HEK293 (cell line): ENCODE data around the gene LPAR6.

Source experiments
- CTCF ChIA-PET: fragments of 350-600 bp; formaldehyde crosslinking; extraction: SDS; loops from one replicate; lab custom pipeline; 2021; ENCODE audit warnings: antibody characterized with exemption; lab: Yijun Ruan, JAX
- POLR2A ChIA-PET: fragments of 300-600 bp; formaldehyde crosslinking; extraction: SDS; loops from one replicate; lab custom pipeline; 2020; ENCODE audit warnings: antibody characterized with exemption, inconsistent platforms; lab: Yijun Ruan, JAX
- H3K27ac ChIP-seq: fragments of 200-500 bp; sonication (Bioruptor generic); 2 replicates; pipeline ENCODE4 v1.5.1; 2014; ENCODE audit warnings: low read depth, low read length, control low read depth, inconsistent platforms; ENCODE audit errors: extremely low read depth
- H3K36me3 ChIP-seq, 2 experiments: fragments of 200-500 bp in 1 of 2; sonication (Bioruptor generic) in 1 of 2; 1 replicate in 1 of 2; 2 replicates in 1 of 2; pipeline ENCODE4 v1.5.1; 2014 to 2017; ENCODE audit warnings: inconsistent platforms in 2 of 2, low read length in 2 of 2; ENCODE audit not compliant: control insufficient read depth in 2 of 2, insufficient read depth in 1 of 2
- H3K4me1 ChIP-seq: fragments of 200-500 bp; sonication (Bioruptor generic); 2 replicates; pipeline ENCODE4 v1.5.1; 2014; ENCODE audit warnings: mild to moderate bottlenecking, low read length, inconsistent platforms; ENCODE audit not compliant: control insufficient read depth, insufficient read depth
- H3K4me3 ChIP-seq: 2 replicates; pipeline ENCODE4 v1.5.1; 2011; ENCODE audit warnings: low read depth, mild to moderate bottlenecking, control low read depth, low read length, moderate library complexity
- H3K9me3 ChIP-seq: fragments of 200-500 bp; sonication (Bioruptor generic); 2 replicates; pipeline ENCODE4 v1.5.1; 2014; ENCODE audit warnings: low read depth, low read length, inconsistent platforms; ENCODE audit not compliant: control insufficient read depth, insufficient read depth
- KLF8 ChIP-seq: fragments of 450-650 bp; formaldehyde crosslinking; IDR thresholded peaks from 2 replicates; pipeline ENCODE4 v1.5.1; 2016; ENCODE audit warnings: missing biosample characterization, missing genetic modification characterization
- PBX3 ChIP-seq: sonication (generic); formaldehyde crosslinking; IDR thresholded peaks from 2 replicates; pipeline ENCODE4 v1.8.1; 2022; ENCODE audit warnings: mild to moderate bottlenecking, moderate library complexity, missing genetic modification reagents
- REST ChIP-seq: fragments of 450-650 bp; formaldehyde crosslinking; IDR thresholded peaks from 2 replicates; pipeline ENCODE4 v1.5.1; 2016; ENCODE audit warnings: missing biosample characterization, missing genetic modification characterization
- YY2 ChIP-seq: fragments of 450-650 bp; formaldehyde crosslinking; IDR thresholded peaks from 2 replicates; pipeline ENCODE4 v1.5.1; 2016; ENCODE audit warnings: missing biosample characterization, missing genetic modification characterization
- ZBTB48 ChIP-seq: fragments of 450-650 bp; formaldehyde crosslinking; IDR thresholded peaks from 2 replicates; pipeline ENCODE4 v1.5.1; 2016; ENCODE audit warnings: missing biosample characterization, missing genetic modification characterization
- ZEB2 ChIP-seq: fragments of 450-650 bp; formaldehyde crosslinking; IDR thresholded peaks from 2 replicates; pipeline ENCODE4 v1.5.1; 2016; ENCODE audit warnings: missing biosample characterization, missing genetic modification characterization
- ZFP3 ChIP-seq: fragments of 450-650 bp; formaldehyde crosslinking; IDR thresholded peaks from 2 replicates; pipeline ENCODE4 v1.5.1; 2016; ENCODE audit warnings: low read depth, missing biosample characterization, missing genetic modification characterization
- ZIC2 ChIP-seq: fragments of 450-650 bp; formaldehyde crosslinking; IDR thresholded peaks from 2 replicates; pipeline ENCODE4 v1.5.1; 2016; ENCODE audit warnings: missing biosample characterization, missing genetic modification characterization
- ZNF112 ChIP-seq: fragments of 450-650 bp; formaldehyde crosslinking; IDR thresholded peaks from 2 replicates; pipeline ENCODE4 v1.5.0; 2017; ENCODE audit warnings: missing biosample characterization, missing genetic modification characterization
- ZNF121 ChIP-seq: fragments of 450-650 bp; formaldehyde crosslinking; IDR thresholded peaks from 2 replicates; pipeline ENCODE4 v1.5.1; 2016; ENCODE audit warnings: missing biosample characterization, missing genetic modification characterization
- ZNF184 ChIP-seq: fragments of 450-650 bp; IDR thresholded peaks from 2 replicates; pipeline ENCODE4 v1.5.1; 2018; ENCODE audit warnings: missing biosample characterization, mild to moderate bottlenecking, missing genetic modification characterization
- ZNF324 ChIP-seq: fragments of 450-650 bp; formaldehyde crosslinking; IDR thresholded peaks from 2 replicates; pipeline ENCODE4 v1.5.1; 2016; ENCODE audit warnings: missing biosample characterization, missing genetic modification characterization
- ZNF37A ChIP-seq: fragments of 450-650 bp; IDR thresholded peaks from 2 replicates; pipeline ENCODE4 v1.5.1; 2018; ENCODE audit warnings: missing biosample characterization, missing genetic modification characterization
- ZNF48 ChIP-seq: fragments of 450-650 bp; formaldehyde crosslinking; IDR thresholded peaks from 2 replicates; pipeline ENCODE4 v1.5.1; 2016; ENCODE audit warnings: missing biosample characterization, missing genetic modification characterization
- ZNF658 ChIP-seq: fragments of 450-650 bp; formaldehyde crosslinking; IDR thresholded peaks from 2 replicates; pipeline ENCODE4; 2016; ENCODE audit warnings: missing biosample characterization, missing genetic modification characterization
- ZNF670 ChIP-seq: fragments of 450-650 bp; formaldehyde crosslinking; IDR thresholded peaks from 2 replicates; pipeline ENCODE4 v1.5.1; 2016; ENCODE audit warnings: missing biosample characterization, missing genetic modification characterization, low read depth
- ZNF692 ChIP-seq: fragments of 450-650 bp; formaldehyde crosslinking; IDR thresholded peaks from 2 replicates; pipeline ENCODE4 v1.5.1; 2016; ENCODE audit warnings: missing biosample characterization, missing genetic modification characterization
- ZNF843 ChIP-seq: fragments of 450-650 bp; formaldehyde crosslinking; IDR thresholded peaks from 2 replicates; pipeline ENCODE4 v1.5.1; 2016; ENCODE audit warnings: missing biosample characterization, missing genetic modification characterization
- TF ChIP-seq, protein P1 (sequence below): fragments of 450-650 bp; formaldehyde crosslinking; IDR thresholded peaks from 2 replicates; pipeline ENCODE4 v1.5.1; 2016; ENCODE audit warnings: missing biosample characterization, missing genetic modification characterization
- TF ChIP-seq, protein P2 (sequence below): fragments of 450-650 bp; formaldehyde crosslinking; IDR thresholded peaks from 2 replicates; pipeline ENCODE4 v1.5.1; 2016; ENCODE audit warnings: missing biosample characterization, missing genetic modification characterization

The LPAR6 gene

GRCh38 chr13:48410199-48410598 lies 2.7 kb downstream of the LPAR6 start:
- no peak overlapping the region for H3K4me3 ChIP-seq
- TF ChIP-seq ZNF670 (tag by site-specific recombination) (no peak), ZNF658 (tag by site-specific recombination) (no peak), ZNF692 (tag by site-specific recombination) (no peak), ZNF324 (tag by site-specific recombination) (no peak), REST (tag by site-specific recombination) (no peak), ZNF37A (no peak), ZNF112 (no peak), YY2 (tag by site-specific recombination) (no peak), ZEB2 (no peak), ZNF48 (tag by site-specific recombination) (no peak), ZNF121 (tag by site-specific recombination) (no peak), ZIC2 (no peak), ZNF843 (tag by site-specific recombination) (no peak), KLF8 (tag by site-specific recombination) (no peak), PBX3 (CRISPR knock-in tag) (no peak), ZBTB48 (tag by site-specific recombination) (no peak)
- TF ChIP-seq, protein P1, sequence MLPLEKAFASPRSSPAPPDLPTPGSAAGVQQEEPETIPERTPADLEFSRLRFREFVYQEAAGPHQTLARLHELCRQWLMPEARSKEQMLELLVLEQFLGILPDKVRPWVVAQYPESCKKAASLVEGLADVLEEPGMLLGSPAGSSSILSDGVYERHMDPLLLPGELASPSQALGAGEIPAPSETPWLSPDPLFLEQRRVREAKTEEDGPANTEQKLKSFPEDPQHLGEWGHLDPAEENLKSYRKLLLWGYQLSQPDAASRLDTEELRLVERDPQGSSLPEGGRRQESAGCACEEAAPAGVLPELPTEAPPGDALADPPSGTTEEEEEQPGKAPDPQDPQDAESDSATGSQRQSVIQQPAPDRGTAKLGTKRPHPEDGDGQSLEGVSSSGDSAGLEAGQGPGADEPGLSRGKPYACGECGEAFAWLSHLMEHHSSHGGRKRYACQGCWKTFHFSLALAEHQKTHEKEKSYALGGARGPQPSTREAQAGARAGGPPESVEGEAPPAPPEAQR (tag by site-specific recombination), result no peak
- TF ChIP-seq, protein P2, sequence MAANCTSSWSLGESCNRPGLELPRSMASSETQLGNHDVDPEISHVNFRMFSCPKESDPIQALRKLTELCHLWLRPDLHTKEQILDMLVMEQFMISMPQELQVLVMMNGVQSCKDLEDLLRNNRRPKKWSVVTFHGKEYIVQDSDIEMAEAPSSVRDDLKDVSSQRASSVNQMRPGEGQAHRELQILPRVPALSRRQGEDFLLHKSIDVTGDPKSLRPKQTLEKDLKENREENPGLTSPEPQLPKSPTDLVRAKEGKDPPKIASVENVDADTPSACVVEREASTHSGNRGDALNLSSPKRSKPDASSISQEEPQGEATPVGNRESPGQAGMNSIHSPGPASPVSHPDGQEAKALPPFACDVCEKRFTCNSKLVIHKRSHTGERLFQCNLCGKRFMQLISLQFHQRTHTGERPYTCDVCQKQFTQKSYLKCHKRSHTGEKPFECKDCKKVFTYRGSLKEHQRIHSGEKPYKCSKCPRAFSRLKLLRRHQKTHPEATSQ (tag by site-specific recombination), result no peak
- POLR2A ChIA-PET, result no interaction called here
- H3K4me1 ChIP-seq, result peaks cover 5% of the 10 kb centered on the region; the same call in 1 of the 2 replicates
- H3K27ac ChIP-seq, result no peak overlapping the region
- CTCF ChIA-PET, result no interaction called here
- no peaks in the 10 kb centered on the region; a peak in 1 of 3 replicates for H3K36me3 ChIP-seq
- H3K9me3 ChIP-seq, result no peaks in the 10 kb centered on the region

DNA sequence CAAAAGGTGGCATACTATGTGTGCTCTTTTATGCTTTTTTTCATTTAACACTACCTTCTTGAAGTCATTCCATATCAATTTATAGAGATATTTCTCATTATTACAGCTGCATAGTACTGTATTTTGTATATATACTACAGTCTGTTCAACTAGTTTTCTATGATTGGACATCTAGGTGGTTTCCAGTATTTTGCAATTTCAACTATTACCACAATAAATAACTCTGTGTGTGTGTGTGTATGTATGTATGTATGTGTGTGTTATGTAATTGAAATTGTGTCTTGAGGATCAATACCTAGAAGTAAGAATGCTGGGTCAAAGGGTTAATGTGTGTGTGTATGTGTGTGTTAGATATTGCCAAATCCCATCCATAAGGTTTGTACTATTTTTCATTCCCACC lies 7.0 kb downstream of the LPAR6 start:
- Histone ChIP-seq H3K9me3 (no peaks in the 10 kb centered on the region), H3K4me1 (peaks cover 5% of the 10 kb centered on the region), H3K27ac (no peak overlapping the region), H3K4me3 (no peak overlapping the region), H3K36me3 (no peaks in the 10 kb centered on the region)
- CTCF ChIA-PET, result no interaction called here
- TF ChIP-seq ZFP3 (tag by site-specific recombination), result no peak
- no peak for TF ChIP-seq ZNF184 (tag by site-specific recombination)
- POLR2A ChIA-PET, result no interaction called here
